Activated T-cell treated with anti-CD3 and anti-CD28 coated beads for 4 hours (primary cell): ENCODE measurements around the gene GALNT18.

ENCODE experiments used
- DNase-seq: peaks from one replicate; pipeline ENCODE4 v3.0.0-alpha.2; 2020

GALNT18 gene

DNA sequence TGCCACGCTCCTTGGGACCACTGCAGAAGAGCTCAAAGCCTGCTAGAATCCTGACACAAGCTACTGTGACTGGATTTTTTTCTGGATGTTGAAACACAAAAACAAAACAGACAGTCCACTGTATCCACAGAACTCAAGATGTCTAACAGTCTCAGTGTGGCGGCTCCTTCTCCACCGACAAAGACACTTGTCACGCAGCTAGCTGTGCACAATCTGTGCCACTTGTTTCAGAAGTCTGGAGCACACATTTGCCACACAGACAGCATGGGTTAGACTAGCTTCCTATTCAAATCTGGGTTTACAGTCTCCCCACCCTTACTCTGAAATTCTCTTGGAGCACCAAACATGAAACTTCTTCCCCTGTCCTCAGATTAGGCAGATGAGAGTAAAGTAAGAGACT is 99.2 kb downstream of the GALNT18 start:
- no peak for DNase-seq

DNA sequence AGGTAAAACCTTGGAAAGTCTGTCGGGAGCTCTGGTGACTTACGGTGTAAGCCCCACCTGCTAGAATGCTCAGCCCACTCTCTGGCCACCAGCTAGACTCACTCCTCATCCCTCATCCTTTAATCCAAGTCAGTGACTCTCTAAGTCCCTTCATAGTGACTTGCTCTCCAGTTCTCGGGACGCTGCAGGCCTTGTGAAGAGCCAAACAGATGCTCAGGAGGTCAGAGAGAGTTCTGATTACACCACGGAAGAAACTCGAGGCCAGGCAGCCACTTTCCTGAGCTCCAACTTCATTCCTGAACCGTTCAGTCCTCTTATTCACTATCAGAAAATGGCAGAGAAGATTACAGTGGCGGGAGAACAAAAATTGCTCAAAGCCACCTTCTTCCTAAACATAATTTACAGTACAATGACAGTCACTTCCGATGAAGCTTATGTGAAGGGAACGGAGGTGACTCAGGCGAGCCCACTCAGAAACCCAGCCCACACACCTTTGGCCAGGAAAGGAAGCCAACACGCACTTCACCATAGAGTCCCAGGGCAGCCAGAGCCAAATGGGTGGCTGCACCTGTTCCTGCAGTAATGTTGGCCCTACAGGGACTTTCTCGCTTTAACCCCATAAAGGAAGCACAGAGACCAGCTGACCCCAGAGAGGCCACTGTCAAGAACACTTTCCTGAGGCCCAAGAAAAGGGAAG is 100.4 kb downstream of the GALNT18 start:
- DNase-seq: no peak

DNA sequence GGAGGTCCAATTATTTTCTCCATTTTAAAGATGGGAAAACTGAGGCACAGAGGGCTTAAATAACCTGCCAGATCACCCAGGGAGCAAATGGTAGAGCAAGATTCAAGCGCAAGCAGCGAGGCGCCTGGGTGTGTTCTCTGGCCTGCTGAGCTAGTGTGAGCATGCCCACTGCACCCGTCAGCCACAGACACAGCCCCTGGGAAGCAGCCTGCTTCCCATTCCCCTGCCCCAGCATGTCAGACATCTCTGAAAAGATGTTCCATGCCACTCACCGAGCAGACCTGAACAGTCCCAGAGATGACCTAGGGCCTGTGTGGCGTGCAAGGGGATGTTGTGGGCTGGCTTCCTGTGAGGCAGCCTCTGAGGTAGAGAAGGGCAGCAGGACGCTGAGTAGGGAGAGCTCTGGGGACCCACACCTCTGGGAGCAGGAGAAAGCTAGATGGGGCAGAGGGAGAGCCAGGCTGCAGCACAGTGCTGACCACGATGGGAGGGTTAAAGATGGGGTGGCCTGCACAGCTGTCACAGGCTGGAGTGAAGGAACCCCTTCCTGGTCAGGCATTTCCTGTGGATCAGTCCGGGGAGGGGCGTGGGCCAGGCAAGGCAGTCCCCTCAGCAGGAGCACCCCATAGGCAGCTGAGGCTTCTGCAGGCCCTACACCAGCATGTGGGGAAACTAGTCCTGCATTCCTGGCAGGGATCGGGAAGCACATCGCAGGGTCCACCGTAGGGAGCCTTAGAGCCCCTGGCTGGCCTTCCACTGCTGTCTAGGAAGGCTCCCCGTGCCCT is 101.4 kb downstream of the GALNT18 start:
- no peak for DNase-seq

DNA sequence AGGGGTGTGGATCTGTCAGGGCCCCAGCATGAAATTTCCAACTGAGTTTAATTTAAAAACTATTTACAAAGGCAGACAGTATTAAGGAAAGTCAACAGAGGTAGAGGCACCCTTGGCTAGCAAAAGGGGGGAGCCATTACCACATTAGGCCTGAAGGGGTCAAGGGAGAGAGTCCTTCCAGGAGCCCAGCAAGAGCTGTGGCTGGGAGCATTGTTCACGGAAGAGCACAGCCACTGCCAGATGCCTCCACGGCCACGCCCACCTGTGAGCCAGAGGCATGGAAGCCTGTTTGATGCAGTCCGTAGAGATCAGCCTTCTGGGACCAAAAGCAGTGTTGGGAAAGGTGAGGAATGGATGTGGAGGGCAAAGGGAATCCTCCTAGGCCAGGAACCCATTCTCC is 102.6 kb downstream of the GALNT18 start:
- DNase-seq: no peak

DNA sequence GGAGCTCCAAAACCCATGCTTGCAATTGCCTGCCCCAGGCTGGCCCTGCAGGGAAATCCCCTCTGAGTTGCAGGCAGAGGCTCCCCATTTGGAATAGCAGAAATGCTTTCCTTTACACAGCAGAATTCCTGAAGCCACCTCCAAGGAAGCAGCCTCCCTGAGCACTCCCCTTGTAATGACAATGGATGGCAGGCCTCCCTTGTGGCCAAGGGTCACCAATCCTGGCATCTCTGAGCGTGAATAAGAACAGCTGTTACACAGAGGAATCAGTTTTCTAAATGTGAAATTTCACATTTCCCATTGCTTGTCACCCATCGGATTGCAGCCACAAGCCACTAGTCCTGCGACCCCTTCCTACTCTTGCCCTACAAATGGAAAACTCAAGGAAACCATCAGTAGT is 107.6 kb downstream of the GALNT18 start:
- no peak for DNase-seq

DNA sequence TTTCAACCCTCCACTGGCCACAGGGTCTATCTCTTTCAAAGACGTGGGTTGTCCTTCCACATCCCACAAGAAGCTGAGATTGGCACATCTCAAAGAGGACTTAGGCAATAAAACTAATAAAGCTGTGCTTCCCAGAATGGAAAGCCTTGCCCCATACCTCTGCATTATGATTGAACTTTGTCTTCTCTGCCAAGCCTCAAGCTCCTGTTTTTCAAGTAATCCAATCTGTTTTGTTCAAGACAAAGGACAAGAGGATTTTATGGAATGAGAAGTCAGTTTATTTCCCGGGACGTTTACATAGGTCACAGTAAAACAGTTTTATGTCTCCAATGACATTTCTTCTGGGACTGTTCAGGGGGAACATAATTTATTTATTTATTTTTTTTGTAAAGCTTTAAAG is 108.4 kb downstream of the GALNT18 start:
- DNase-seq: no peak

DNA sequence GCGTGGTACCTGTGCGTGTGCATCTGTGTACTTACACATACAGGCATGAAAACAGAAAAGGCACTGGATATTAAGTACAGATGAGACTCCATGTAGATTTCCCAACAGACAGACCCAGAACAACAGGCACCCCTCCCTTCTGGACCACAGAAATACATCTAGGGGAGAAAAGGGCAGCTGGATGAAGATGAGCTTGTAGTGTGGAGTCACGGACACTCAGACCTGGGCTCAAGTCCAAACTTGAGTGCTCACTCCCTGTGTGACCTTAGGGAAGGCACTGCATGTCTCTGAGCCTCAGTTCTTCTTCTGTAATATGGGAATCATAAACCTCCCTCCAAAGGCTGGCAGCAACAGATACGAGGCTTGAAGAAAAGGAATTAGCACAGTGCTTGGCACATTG is 108.9 kb downstream of the GALNT18 start:
- DNase-seq: no peak

DNA sequence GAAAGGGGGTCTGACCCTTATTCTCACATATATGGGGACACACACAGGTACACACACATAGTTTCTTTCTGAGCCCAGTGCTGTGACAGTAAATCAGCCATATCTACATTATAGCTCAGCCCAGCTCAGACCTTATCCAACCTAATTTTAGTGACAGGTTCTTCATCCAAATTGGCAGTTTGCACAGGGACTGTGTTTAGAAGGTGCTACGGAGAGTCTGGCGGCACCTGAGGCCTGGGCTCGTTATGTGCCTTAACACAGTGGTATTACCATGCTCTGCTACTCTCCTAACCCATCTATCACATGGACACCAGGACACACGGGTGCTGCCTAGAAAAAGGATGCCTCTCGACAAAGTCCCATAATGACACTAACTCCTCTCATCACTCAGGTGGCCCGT is 109.3 kb downstream of the GALNT18 start:
- DNase-seq: no peak

DNA sequence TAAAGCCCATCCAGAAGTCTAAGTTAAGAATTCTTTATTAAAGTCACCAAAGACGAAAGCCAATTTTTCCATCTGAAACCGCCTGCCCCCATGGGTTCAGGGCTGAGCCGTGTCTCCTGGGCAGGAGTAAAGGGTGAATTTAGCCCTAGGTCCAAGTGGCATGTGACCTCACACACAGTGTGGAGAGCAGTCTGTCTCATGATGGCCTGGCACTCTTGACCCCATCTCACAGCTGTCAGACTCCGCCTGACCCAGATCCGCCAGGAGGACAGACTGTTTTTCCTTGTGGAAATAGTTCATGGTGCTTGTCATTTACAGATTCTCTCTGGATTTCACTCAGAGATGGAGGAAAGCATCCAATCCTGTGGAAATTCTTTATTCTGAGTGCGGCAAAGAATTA is 109.7 kb downstream of the GALNT18 start:
- DNase-seq: no peak

DNA sequence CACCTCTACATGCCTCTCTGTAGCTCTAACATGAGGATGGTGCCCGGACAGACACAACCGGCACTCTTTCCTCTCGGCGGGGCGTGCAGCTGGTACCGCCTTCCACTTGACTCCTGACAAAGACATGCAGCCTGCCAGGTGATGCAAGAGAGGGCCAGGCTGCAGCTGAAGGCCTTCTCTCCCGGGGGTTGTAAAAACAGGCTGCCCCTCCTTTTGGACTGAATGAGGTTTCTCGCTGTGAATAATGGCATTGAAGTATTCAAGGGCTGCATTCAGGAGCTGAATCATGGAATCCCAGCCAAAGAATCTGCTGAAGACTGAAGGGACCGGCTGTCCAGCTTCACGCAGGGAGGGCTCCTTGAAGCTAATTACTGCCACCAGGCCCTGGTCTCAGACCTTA is 110.9 kb downstream of the GALNT18 start:
- DNase-seq: no peak

DNA sequence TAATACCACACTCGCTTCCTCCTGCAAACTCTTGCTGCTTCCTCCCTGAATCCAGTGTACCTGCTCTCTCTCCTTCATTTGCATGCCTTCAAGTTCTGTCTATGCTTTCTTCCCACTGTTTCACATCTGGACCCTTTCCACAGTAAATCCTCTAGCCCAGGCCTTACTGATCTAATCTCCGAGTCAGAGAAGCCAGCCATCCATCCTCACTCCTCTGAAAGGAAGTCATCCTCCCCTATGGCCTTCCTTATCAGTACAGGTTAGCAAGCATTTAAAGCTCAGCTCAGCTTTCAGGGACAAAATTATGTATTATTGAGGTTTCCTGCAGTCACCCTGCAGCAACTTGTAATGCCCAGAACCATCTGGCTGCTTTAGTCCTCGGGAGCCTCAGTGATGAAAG is 116.1 kb downstream of the GALNT18 start:
- DNase-seq: no peak

DNA sequence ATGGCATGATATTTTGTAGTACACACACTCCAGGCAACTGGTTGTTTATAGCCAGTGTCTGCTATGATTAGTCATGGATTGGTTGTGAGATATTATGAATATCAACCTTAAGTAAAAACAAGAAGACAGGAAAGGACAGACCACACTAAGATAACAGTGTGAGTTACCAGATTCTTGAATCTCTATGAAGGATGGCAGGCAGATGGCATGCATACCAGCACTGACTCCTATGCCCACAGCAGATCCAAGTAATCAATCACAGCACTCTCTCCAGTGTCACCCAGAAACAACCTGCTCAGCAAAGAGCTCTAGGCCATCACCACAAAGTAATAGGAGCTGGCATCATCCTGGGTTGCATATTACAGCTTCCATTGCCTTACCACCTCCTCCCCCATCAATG is 116.6 kb downstream of the GALNT18 start:
- DNase-seq: no peak

DNA sequence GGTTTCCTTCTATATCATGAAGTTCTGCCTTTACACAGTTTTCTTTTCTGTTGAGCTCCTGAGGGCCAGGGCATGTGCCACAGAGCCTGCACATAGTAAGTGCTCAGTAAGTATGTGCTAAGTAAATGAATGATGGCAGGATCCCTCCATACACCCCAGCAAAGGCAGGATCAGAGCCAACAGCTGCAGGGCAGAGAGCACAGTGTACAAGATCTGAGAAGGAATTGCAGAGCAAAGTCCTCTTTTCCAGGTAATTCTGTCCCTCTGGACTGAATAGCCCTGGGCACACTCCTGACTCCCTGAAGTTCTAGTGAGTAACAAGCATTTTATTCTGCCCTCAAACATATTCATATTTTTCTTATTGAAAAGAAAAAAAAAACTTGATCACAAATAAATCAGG is 117.7 kb downstream of the GALNT18 start:
- DNase-seq: no peak

DNA sequence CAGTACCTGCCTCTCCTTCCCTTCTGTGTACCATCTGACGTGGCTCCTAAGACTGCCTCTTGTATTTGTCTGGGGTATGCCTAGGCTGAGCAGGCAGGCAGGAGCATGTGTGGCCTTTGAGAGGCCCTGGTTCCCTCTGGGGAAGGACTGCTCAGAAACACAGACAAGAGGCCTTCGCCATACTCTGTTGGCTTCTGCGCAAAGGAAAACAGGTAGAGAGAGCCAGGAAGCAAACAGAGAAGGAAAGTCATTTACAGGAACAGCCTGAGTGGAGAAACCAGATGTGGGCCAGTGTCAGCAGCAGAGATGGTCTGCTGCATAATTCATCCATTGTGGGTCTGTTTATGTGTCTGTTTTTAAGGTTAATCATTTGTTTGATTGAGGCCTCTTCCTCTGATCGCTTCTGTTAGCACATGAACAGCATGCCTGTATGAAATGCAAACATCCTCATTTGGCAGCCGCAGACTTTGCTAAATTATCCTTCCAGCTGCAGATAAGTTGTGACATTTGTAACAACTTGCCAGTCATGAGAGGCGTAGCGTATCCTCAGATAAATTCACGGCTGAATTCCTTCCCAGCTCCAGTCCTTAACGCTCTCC is 119.4 kb downstream of the GALNT18 start:
- DNase-seq: no peak

DNA sequence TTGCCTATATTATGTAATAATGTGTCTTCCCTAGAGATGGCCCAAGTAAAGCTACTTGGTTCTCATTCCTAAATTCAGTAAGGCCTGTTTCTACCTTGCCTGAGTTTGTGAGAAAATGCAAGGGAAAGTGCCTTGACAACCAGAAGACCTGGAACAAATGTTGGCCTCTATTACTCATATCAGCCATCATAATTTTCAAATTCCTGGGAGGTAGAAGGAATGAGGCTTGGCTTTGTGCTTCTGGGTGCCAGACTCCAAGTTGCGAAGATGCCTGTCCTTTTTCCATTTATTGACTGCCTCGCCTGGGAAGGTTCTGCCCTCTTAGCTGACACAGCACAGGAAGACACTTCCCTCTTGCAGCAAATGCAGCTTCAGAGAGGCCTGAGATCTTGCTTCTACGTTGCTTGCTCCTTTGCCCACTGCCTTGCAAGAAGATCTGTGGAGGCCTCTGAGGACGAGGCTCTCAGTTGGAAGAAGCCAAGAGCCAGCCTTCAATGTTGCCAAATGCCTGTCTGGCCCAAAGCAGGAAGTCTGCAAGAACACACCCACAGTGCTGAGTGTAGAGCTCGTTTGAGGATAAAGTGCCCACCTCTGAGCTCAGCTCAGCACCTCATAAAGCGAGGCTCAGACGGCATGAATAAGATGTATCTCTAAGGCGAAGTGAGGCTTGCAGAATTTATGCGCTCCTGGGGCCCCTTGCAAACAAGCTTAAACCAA is 120.1 kb downstream of the GALNT18 start:
- DNase-seq: no peak

DNA sequence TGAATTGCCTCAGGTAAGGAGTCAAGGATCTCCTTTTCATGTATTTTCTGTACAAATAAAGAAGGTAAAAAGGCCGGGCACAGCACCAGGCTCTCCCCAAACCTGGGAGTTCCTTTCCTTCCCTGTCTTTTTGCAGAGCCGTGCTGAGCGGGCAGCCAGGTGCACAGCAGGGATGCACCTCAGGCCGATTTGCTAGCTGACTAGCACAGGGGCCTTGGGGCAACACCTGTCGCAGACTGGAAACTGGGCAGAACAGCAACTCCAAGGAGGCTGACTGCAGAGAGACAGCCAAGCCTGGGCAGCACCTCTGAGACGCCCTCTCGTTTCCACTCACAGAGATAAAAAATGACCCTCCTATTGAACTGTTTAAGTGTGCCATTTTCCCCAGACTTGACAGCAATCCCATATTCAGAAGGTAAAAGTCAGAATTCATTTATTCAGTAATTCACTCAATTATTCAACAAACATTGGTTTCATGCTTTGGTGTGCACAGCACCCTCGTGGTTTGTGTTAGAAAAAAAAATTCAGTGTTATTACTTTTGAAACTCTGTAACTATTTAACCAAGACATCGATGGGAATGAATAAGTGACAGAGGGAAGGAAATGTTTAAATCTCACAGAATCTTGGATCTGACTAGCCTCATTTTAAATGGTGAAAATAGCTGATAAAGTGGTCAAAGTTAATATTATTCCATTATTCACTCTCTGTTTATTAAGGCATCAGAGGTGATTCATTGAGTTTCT is 120.9 kb downstream of the GALNT18 start:
- DNase-seq: no peak

DNA sequence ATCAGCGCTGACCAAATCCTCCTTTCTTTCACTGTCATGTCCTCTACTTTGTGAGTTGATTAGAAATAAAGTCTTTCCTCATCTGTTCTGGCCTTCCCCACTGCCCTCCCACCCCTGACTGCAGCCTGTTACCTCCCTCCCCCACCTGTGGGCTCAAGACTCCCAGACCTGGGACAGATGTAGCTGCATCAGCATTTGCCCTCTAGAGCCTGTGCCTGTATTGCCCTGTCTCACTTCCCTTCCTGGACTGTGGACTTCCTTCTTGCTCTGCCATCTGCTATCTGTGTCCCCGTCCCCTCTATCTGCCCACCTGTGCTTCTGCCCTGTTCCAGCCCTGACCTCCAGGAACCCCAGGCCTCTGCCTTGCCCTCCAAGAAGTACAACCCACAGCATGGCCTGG is 122.5 kb downstream of the GALNT18 start:
- DNase-seq: no peak

DNA sequence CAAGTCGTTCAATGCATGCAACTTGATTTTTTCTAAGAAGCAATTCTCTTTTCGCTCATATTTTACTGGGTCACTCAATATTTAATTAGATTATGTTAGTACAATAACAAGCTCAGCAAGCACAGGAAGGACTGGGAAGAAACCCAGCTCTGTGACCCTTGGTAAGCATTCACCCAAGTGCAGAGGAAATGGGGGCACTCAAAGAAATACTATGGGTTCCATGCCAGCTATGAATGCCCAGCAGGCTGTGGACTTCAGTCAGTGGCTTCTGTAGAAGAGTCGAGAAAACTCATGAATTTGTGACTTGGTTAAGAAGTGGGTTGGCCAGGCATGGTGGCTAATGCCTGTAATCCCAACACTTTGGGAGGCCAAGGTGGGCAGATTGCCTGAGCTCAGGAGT is 123.6 kb downstream of the GALNT18 start:
- no peak for DNase-seq

DNA sequence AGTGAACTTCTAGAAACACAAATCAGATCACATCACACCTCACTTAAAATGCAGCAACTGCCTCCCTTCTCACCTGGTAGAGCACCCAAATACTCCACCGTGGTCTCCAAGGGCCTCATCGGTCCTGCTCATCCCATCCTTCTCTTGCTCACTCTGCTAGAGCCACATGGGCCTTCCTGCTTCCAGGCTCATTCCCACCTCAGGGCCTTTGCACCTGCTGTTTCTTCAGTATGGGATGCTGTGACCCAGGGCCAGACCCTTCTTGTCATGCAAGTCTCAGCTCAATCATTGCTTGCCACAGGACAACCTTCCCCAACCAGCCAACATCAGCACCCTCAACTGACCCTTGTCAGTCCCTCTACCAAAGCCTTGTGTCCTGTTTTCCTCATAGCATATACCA is 124.9 kb downstream of the GALNT18 start:
- DNase-seq: no peak

DNA sequence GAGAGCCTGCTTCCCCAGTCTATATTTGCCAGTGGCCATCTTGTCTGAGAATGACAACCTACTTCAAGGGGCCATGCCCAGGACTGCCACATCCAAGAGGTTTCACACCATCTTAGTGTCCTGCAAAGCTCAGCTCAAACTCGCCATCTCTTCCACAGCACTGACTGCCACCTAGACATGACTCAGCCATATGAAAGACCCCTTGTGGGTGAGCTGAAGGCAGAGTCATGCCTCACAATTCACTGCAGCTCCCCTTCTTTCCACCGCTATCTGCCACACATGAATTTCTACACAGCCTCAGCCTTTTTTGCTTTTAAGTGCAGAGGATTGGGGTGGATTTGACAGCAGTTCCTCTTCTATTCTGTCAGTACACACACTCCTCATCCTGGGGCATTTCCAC is 127.5 kb downstream of the GALNT18 start:
- no peak for DNase-seq

DNA sequence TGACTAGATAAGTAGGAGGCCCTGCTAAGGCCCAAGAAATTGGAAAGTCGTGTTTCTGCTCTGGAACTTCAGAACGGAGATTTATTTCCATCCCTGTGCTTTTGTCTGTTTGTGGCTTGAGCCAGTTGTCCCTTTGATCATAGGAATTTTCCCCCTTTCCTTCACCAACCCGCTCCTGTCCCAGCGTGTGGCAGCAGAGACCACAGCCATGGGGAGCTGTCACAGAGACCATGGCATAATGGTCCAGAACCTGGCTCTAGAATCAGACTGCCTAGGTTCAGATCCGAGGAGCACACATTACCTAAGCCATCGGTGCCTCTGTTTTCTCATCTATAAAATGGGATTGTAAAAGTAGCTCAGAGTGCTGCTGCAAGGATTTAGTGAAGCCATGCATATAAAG is 128.1 kb downstream of the GALNT18 start:
- no peak for DNase-seq

DNA sequence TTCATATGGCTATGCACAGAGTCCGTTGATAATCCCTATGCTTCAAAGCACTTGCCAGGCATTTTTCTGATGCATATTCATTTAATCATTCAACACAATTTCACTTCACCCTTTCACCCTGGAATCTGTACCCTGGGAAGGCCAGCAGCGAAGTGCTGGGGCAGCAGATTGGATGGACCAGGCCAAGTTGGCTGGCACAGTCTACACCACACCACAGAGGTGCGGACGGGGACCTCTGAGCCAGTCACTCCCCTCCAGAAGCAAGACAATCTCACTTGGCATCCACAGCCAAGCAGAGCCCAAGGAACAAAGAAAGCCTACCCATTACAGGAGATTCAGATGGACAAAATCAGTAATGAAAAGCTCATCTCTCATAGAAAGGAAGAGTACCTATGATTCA is 130.2 kb downstream of the GALNT18 start:
- no peak for DNase-seq

DNA sequence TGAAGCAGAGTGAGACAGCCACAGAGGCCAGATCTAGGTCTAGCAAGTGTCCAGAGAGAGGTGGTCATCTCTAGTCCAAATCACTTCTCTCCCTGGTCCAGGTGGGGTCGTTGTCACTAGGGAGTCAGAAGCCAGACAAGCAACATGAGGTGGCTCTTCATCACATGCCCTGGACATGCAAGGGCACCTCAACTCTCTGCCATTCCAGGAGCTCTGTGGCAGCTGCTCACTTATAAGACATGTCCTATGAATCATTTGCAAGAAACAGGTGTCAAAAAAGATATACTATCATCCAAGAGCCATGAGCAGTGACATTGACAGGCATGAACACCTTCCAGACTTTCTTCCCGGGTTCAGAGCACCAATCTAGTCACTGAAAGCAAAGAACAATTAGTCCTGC is 130.8 kb downstream of the GALNT18 start:
- DNase-seq: no peak
